Calu3 (cell line): ENCODE data around the gene MRNIP. TPM values are rescaled to one million over a fixed set of nuclear protein-coding genes. Genes with fewer than 3 reads are reported as not detected.

Experiments used
- BruUV-seq: library from RNA; stranded (reverse); fragments of 400-500 nt; replicated peaks from 2 replicates; lab custom pipeline; 2021; lab: Mats Ljungman, UMichigan
- CTCF ChIA-PET: fragments of 300-600 bp; sonication (Branson Sonifier 250); formaldehyde crosslinking; loops from one replicate; lab custom pipeline; 2022; ENCODE audit warnings: antibody characterized with exemption; lab: Charles Lee
- DNase-seq: peaks from one replicate; pipeline ENCODE4 v3.0.0; 2022
- H3K27ac Mint-ChIP-seq: one replicate; pipeline ENCODE4 v1.8.0; 2022; ENCODE audit warnings: mixed read lengths; ENCODE audit not compliant: unreplicated experiment
- H3K27me3 Mint-ChIP-seq: one replicate; pipeline ENCODE4 v1.8.0; 2022; ENCODE audit warnings: mixed read lengths; ENCODE audit not compliant: unreplicated experiment
- H3K36me3 Mint-ChIP-seq: one replicate; pipeline ENCODE4 v1.8.0; 2022; ENCODE audit warnings: mild to moderate bottlenecking, moderate library complexity, mixed read lengths; ENCODE audit not compliant: insufficient read depth, unreplicated experiment
- H3K4me1 Mint-ChIP-seq: one replicate; pipeline ENCODE4 v1.8.0; 2022; ENCODE audit warnings: mild to moderate bottlenecking, low read depth, mixed read lengths; ENCODE audit not compliant: unreplicated experiment
- H3K4me3 Mint-ChIP-seq: one replicate; pipeline ENCODE4 v1.8.0; 2022; ENCODE audit warnings: mild to moderate bottlenecking, low read depth, moderate library complexity, mixed read lengths; ENCODE audit not compliant: unreplicated experiment
- H3K9me3 Mint-ChIP-seq: one replicate; pipeline ENCODE4 v1.8.0; 2022; ENCODE audit warnings: low read depth, mixed read lengths; ENCODE audit not compliant: unreplicated experiment
- CTCF ChIP-seq: fragments of 200-600 bp; IDR thresholded peaks from one replicate; pipeline ENCODE4 v1.8.0; 2022; ENCODE audit warnings: antibody characterized with exemption; ENCODE audit not compliant: unreplicated experiment
- intact Hi-C: fragments of 100-400 bp; cut with micrococcal nuclease; formaldehyde crosslinking; loops from one replicate; pipeline ENCODE4 v1.10.0; 2022; ENCODE audit not compliant: unreplicated experiment
- total RNA-seq: library from RNA; stranded (reverse); gene quantifications from 2 replicates; pipeline ENCODE4 v1.2.3, GENCODE V29; 2022

The MRNIP gene
- total RNA-seq, 1 experiment from 2014 or later, result 47.1 TPM

GRCh38 chr5:179805070-179805528, 53.5 kb downstream of the MRNIP start:
- Mint-ChIP-seq H3K9me3 (no peaks in the 10 kb centered on the region), H3K4me3 (peak overlapping the region; percentile 95), H3K27ac (peak overlapping the region; percentile 93), H3K36me3 (peaks cover 88% of the 10 kb centered on the region), H3K4me1 (peaks cover 26% of the 10 kb centered on the region), H3K27me3 (no peaks in the 10 kb centered on the region)
- BruUV-seq, result TSS peak; percentile 30
- TF ChIP-seq CTCF, result no peak
- intact Hi-C loops, result loop anchor here (2.0 kb wide), 1 partner anchor 16 kb away; the partner anchor contains the start of gene SQSTM1
- no peak for DNase-seq
- CTCF ChIA-PET, result no interaction called here

DNA sequence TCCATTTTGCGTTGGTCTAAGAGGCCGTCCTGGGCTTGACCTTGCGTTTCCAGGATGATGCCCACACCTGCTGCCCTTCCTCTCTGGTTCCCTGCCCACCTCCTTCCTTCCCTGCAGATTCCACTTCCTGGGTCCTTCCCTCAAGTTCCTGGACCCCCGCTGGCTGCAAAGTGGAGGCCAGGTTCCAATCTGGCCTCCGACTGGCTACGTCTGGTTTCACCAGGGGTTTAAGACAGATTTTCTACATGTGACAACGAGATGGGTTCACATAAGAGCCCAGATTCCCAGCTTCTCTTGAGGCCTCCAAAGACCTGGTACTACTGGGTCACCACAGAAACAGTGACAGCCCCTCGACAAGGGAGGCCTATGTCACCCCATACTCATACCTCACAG, 54.1 kb downstream of the MRNIP start:
- H3K36me3 Mint-ChIP-seq, result peaks cover 88% of the 10 kb centered on the region
- no TSS peak for BruUV-seq
- TF ChIP-seq CTCF, result no peak
- H3K9me3 Mint-ChIP-seq, result no peaks in the 10 kb centered on the region
- intact Hi-C loops, result loop anchor here (2.0 to 5.0 kb wide), 2 partner anchors 16 to 182 kb away; partner anchors contain the start of genes HNRNPH1 and SQSTM1
- no peaks in the 10 kb centered on the region for H3K27me3 Mint-ChIP-seq
- H3K27ac Mint-ChIP-seq, result peak overlapping the region; percentile 93
- peak overlapping the region; percentile 95 for H3K4me3 Mint-ChIP-seq
- peaks cover 26% of the 10 kb centered on the region for H3K4me1 Mint-ChIP-seq
- CTCF ChIA-PET, result no interaction called here
- DNase-seq, result no peak

DNA sequence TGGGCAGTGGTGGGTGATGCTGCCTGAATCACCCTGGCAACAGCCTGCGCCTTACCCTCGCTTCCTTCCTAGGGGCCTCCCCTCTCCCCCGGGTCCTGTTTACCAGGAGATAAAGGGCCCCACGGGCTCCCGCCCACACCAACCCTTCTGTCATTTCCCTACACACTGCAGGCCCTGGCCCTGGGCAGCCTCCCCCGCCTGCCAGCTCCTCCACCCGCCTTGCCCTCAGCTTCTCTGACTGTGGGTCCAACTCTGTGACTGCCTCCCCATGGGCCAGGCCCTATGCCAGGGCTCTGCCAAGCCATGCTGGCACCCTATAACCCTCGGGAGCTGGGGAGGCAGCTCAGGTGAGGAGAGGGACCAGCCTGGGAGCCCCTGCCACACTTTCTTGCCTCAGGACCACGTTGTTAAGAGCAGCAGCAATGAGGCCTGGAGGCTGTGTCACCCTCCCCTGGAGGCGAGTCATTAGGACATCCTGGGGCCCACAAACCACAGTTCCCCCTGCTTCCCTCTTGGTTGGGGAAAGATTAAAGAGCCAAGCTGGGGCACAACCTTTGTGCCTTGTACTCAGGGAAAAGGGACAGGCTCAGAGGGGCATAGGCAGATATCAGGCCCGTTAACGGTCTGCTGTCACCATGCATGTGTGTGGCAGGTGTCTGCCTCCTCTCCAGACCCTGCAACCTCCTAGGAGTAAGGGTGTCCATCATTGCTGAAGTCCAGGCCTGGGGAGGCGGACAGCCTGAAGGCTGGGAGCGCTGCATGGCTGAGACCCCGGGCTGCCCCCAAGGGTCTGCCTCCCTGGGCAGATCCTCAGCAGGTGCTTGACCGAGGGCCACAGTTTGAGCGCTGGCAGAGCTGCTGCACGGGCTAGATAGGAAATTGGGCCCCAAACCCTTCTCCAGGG, 54.7 kb downstream of the MRNIP start:
- Mint-ChIP-seq H3K4me1 (peaks cover 26% of the 10 kb centered on the region), H3K27ac (peak overlapping the region; percentile 93), H3K4me3 (peak overlapping the region; percentile 95), H3K27me3 (no peaks in the 10 kb centered on the region), H3K9me3 (no peaks in the 10 kb centered on the region), H3K36me3 (peaks cover 95% of the 10 kb centered on the region)
- DNase-seq, result no peak
- no TSS peak for BruUV-seq
- no peak for TF ChIP-seq CTCF
- intact Hi-C loops, result loop anchor here (2.0 to 5.0 kb wide), 2 partner anchors 17 to 182 kb away; partner anchors contain the start of genes HNRNPH1 and SQSTM1
- CTCF ChIA-PET, result no interaction called here

DNA sequence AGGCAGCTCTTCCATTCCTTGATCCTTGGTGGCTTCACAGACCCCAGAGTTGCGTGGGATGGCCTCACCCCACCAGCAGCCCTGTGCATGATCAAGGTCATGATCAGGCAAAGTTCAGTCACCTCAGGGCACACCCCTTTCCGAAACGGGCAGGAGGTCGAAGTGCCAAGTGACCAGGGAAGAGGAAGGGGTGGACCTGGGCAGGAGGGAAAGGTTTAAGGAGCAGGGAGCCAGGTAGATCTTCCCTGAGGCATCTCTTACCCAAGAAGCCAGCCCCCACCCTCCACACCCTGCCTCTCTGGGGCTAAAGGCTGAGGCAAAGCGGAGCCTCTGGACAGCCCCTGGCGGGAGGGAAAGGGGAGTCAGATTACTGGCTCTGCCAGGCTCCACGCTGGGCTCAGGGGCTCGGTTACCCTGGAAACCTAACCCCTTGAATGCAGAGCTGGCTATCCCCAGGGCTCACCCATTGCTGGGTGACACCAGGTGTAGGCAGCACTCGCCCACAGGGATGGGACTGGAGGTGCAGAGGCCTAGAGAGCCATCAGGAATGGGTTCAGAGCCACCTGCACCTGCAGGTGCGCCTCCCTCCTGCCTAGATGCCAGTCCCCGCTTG, 55.6 kb downstream of the MRNIP start:
- H3K9me3 Mint-ChIP-seq, result no peaks in the 10 kb centered on the region
- no TSS peak for BruUV-seq
- intact Hi-C loops, result loop anchor here (5.0 kb wide), 1 partner anchor 181 kb away; the partner anchor contains the start of gene HNRNPH1
- no peak for TF ChIP-seq CTCF
- CTCF ChIA-PET, result no interaction called here
- peak overlapping the region; percentile 93 for H3K27ac Mint-ChIP-seq
- H3K27me3 Mint-ChIP-seq, result no peaks in the 10 kb centered on the region
- no peak for DNase-seq
- peaks cover 26% of the 10 kb centered on the region for H3K4me1 Mint-ChIP-seq
- peak overlapping the region; percentile 95 for H3K4me3 Mint-ChIP-seq
- H3K36me3 Mint-ChIP-seq, result peaks cover 98% of the 10 kb centered on the region
